Measurements from ENCODE around the gene LRRN4.
A peak's percentile ranks its signal among the peaks of the same experiment; 100 is the strongest.

The LRRN4 gene

DNA sequence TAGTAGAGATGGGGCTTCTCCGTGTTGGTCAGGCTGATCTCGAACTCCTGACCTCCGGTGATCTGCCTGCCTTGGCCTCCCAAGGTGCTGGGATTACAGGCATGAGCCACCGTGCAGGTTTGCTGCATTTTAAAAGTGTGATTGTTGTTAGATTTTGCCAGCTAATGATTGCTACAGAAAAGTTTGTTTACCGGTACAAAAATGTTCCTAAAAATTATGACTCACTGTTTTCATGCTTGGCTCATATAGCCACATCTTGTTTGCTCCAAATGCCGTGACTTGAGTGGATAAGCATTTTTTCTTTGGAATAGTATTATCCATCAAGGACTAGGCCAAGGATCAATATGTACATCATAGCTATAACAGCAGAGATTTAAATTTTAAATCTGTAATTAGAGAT lies 24.3 kb downstream of the LRRN4 start:
- no peak for DNase-seq

GRCh38 chr20:6028818-6029217 lies 25.0 kb downstream of the LRRN4 start:
- no peak for DNase-seq

DNA sequence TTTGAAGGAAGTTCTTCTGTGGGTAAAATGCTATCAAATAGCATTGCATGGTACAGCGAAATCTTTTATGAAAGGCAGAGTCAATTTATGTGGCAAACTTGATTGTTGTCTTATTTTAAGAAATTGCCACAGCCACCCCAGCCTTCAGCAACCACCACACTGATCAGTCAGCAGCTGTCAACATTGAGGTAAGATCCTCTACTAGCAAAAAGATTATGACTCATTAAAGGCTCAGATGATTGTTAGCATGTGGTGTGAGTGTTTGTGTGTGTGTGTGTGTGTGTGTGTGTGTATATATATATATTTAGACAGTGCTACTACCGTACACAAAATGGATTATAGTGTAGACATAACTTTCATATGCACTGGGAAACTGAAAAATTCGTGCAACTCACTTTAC lies 27.8 kb downstream of the LRRN4 start:
- DNase-seq: no peak

DNA sequence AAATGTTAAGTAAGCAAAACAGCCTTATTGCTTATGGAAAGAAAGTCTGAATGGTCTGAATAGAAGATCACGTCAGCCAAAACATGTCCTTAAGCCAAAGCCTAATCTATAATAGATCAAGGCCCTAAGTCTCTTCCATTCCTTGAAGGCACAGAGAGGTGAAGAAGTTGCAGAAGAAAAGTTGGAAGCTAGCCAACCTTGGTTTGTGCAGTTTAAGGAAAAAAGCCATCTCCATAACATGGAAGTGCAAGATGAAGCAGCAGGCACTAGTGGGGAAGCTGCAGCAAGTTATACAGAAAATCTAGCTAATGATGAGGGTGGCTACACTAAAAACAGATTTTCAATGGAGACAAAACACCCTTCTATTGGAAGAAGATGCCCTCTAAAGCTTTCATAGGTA lies 29.1 kb downstream of the LRRN4 start:
- DNase-seq: no peak

DNA sequence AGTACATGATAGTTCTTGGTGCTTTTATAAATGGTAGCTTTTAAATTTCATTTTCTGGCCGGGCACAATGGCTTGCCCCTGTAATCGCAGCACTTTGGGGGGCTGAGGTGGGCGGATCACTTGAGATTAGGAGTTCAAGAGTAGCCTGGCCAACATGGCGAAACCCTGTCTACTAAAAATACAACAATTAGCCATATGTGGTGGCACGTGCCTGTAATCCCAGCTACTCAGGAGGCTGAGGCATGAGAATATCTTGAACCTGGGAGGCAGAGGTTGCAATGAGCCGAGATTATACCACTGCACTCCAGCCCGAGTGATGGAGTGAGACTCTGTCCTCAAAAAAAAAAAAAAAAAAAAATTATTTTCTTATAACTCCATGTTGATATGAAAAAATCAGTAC lies 36.0 kb downstream of the LRRN4 start:
- no peak for DNase-seq

GRCh38 chr20:6017467-6017866 lies 36.4 kb downstream of the LRRN4 start:
- DNase-seq: no peak

DNA sequence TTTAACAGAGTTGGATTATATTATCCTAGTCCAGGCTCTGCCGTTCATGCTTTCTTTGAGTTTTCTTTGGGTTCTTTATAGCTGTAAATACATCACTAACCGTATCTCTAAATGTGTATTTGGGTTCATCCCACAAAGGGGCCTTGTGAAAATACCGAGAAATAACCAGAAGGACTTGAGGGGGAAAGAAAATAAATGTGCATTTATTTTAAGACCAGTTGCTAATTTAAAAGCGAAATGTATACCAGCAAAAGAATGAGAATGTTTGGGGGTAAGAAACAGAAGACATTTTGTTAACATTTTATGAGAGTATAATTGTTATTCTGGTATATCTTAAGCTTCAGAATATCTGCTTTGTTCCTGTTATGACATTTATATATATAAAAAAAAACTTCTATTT lies 38.9 kb downstream of the LRRN4 start:
- no peak for DNase-seq

GRCh38 chr20:6014017-6014416 lies 39.8 kb downstream of the LRRN4 start:
- DNase-seq: no peak

- DNase-seq: no peak
These were observed 41.7 kb downstream of the LRRN4 start for GRCh38 chr20:6012179-6012578.

DNA sequence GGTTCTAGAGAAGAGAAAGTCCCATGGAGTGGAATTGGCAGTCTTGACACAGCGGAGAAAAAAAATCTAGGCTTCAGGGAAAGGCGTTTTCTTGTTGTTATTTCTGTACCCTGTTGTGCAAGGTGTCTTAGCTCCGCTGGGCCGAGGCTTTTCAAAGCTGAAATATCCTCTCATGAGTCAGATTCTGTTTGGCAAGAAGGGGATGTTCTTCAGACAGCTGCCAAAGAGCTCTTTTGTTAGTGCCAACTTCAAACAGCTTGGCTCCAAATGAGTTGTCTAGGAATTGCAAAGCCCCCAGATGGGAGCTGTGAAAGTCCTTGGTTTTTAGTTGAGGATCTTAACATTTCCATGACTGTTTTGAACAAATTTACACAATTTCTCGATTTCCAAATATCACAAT lies 45.6 kb downstream of the LRRN4 start:
- no peak for DNase-seq

GRCh38 chr20:6007529-6008103 lies 46.2 kb downstream of the LRRN4 start:
- no peak for DNase-seq

GRCh38 chr20:6007094-6007528 lies 46.7 kb downstream of the LRRN4 start:
- no peak for DNase-seq

- no peak for DNase-seq
These were observed 47.3 kb downstream of the LRRN4 start for GRCh38 chr20:6006603-6006949.

- DNase-seq: no peak
These were observed 53.0 kb downstream of the LRRN4 start for GRCh38 chr20:6000871-6001270.

DNA sequence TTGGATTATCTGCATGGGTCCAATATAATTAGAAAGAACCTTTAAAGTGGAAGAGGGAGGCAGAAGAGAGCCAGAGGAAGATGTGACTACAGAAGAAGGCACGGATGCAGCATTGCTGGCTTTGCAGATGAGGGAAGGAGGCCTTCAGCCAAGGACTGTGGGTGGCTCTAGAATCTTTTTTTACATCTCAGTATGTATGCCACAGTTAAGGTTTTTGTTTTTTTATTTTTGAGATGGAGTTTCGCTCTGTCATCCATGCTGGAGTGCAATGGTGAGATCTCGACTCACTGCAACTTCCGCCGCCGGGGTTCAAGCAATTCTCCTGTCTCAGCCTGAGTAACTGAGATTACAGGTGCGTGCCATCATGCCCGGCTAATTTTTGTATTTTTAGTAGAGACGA lies 54.1 kb downstream of the LRRN4 start:
- no peak for DNase-seq

DNA sequence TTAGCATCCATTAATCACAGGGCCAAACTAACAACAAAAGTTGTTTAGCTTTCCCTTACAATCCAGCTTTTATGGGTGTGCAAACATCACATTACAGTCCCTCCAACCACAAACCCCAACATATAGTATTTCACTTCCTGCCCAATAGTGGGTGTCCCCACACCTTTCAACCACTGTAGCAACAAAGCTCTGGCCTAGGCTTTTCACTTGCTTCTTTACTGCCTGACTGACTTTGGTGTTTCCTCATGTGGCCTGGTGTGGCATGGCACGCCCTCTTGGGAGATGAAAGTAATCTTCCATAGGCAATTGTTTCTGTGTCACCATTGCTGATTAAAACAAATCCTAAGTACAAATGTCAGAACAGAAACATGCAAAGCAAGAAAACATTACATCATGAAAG lies 57.1 kb downstream of the LRRN4 start:
- peak; percentile 75 for DNase-seq

- no peak for DNase-seq
These were observed 62.0 kb downstream of the LRRN4 start for GRCh38 chr20:5991623-5992441.

GRCh38 chr20:5990946-5991345 lies 62.9 kb downstream of the LRRN4 start:
- DNase-seq: no peak
